GM23338 (cell line): ENCODE results near the gene CFTR. TPM values are rescaled to one million over a fixed set of nuclear protein-coding genes. Genes with fewer than 3 reads are reported as not detected.

Experiments used
- ATAC-seq: fragments of 200-7000 bp; cut with Tn5 transposase; 3 replicates; pipeline ENCODE4 v1.9.1; 2020
- DNase-seq: peaks from one replicate; pipeline ENCODE4 v3.0.0-alpha.2; 2015; ENCODE audit warnings: low spot score
- H2AFZ ChIP-seq: fragments of 200-600 bp; sonication (generic); 2 replicates; pipeline ENCODE4 v1.8.0; 2016; ENCODE audit warnings: antibody characterized with exemption, mild to moderate bottlenecking, moderate library complexity
- H3F3A ChIP-seq: fragments of 200-600 bp; sonication (generic); replicated peaks from 2 replicates; pipeline ENCODE4 v1.8.0; 2017; ENCODE audit warnings: antibody characterized with exemption, mixed run types, low read depth
- H3K27ac ChIP-seq: fragments of 200-600 bp; sonication (generic); 2 replicates; pipeline ENCODE4 v1.6.1; 2016; ENCODE audit warnings: low read depth
- H3K27me3 ChIP-seq: fragments of 200-600 bp; sonication (generic); 2 replicates; pipeline ENCODE4 v1.8.0; 2016; ENCODE audit warnings: mild to moderate bottlenecking, mixed run types, moderate library complexity; ENCODE audit not compliant: insufficient read depth
- H3K36me3 ChIP-seq: fragments of 200-600 bp; sonication (generic); 2 replicates; pipeline ENCODE4 v1.8.0; 2016; ENCODE audit warnings: mild to moderate bottlenecking; ENCODE audit not compliant: insufficient read depth
- H3K4me1 ChIP-seq: fragments of 200-600 bp; sonication (generic); 2 replicates; pipeline ENCODE4 v1.8.0; 2016; ENCODE audit warnings: mild to moderate bottlenecking, moderate library complexity; ENCODE audit not compliant: insufficient read depth
- H3K4me2 ChIP-seq: fragments of 200-600 bp; sonication (generic); 2 replicates; pipeline ENCODE4 v1.7.1; 2017; ENCODE audit warnings: mixed run types
- H3K4me3 ChIP-seq: fragments of 200-600 bp; sonication (generic); 2 replicates; pipeline ENCODE4 v1.6.1; 2016; ENCODE audit warnings: mixed run types
- H3K79me2 ChIP-seq: fragments of 200-600 bp; sonication (generic); replicated peaks from 2 replicates; pipeline ENCODE4 v1.8.0; 2017; ENCODE audit warnings: mild to moderate bottlenecking; ENCODE audit not compliant: insufficient read depth
- H3K9me2 ChIP-seq: fragments of 200-600 bp; sonication (generic); 2 replicates; pipeline ENCODE4 v1.8.0; 2017; ENCODE audit not compliant: insufficient read depth
- H4K20me1 ChIP-seq: fragments of 200-600 bp; sonication (generic); replicated peaks from 2 replicates; pipeline ENCODE4 v1.8.0; 2017; ENCODE audit warnings: mild to moderate bottlenecking; ENCODE audit not compliant: insufficient read depth
- H3K27ac Mint-ChIP-seq: 2 replicates; pipeline ENCODE4 v1.8.0; 2020; ENCODE audit warnings: inconsistent platforms, mild to moderate bottlenecking, moderate library complexity, mixed read lengths
- H3K27me3 Mint-ChIP-seq: 3 replicates; pipeline ENCODE4 v1.8.0; 2022; ENCODE audit warnings: low read depth, mild to moderate bottlenecking, moderate library complexity, mixed read lengths, inconsistent platforms; ENCODE audit not compliant: insufficient read depth, poor library complexity
- H3K36me3 Mint-ChIP-seq: 3 replicates; pipeline ENCODE4 v1.8.0; 2021; ENCODE audit warnings: low read depth, mild to moderate bottlenecking, inconsistent platforms, moderate library complexity, mixed read lengths
- H3K4me1 Mint-ChIP-seq: 3 replicates; pipeline ENCODE4 v1.8.0; 2020; ENCODE audit warnings: mild to moderate bottlenecking, inconsistent platforms, mixed read lengths
- H3K4me3 Mint-ChIP-seq: 3 replicates; pipeline ENCODE4 v1.8.0; 2021; ENCODE audit warnings: moderate library complexity, mild to moderate bottlenecking, inconsistent platforms, mixed read lengths
- H3K9me3 Mint-ChIP-seq: 3 replicates; pipeline ENCODE4 v1.8.0; 2020; ENCODE audit warnings: moderate library complexity, mild to moderate bottlenecking, inconsistent platforms, mixed read lengths
- ETS1 ChIP-seq: IDR thresholded peaks from 2 replicates; pipeline ENCODE4 v1.6.1; 2016; ENCODE audit warnings: antibody characterized with exemption
- EZH2 ChIP-seq: fragments of 200-600 bp; sonication (generic); IDR thresholded peaks from one replicate; pipeline ENCODE4 v1.8.0; 2017; ENCODE audit warnings: antibody characterized with exemption, mild to moderate bottlenecking, low read depth; ENCODE audit not compliant: unreplicated experiment
- EZH2phosphoT487 ChIP-seq: fragments of 200-600 bp; sonication (generic); IDR thresholded peaks from one replicate; pipeline ENCODE4 v1.8.1; 2018; ENCODE audit warnings: antibody characterized with exemption; ENCODE audit not compliant: unreplicated experiment
- NANOG ChIP-seq: IDR thresholded peaks from 2 replicates; pipeline ENCODE4 v1.6.1; 2016; ENCODE audit warnings: antibody characterized with exemption, borderline replicate concordance
- POLR2AphosphoS5 ChIP-seq: IDR thresholded peaks from 2 replicates; pipeline ENCODE4 v1.6.1; 2016; ENCODE audit warnings: antibody characterized with exemption, low read depth
- STAT1 ChIP-seq: IDR thresholded peaks from one replicate; pipeline ENCODE4 v1.6.1; 2016; ENCODE audit warnings: antibody characterized with exemption; ENCODE audit not compliant: unreplicated experiment
- ZNF114 ChIP-seq: fragments of 250-450 bp; sonication (Bioruptor Pico); IDR thresholded peaks from 2 replicates; pipeline ENCODE4 v1.5.0; 2020; ENCODE audit warnings: mild to moderate bottlenecking, moderate library complexity
- ZNF331 ChIP-seq: fragments of 250-450 bp; sonication (Bioruptor Pico); IDR thresholded peaks from 2 replicates; pipeline ENCODE4 v1.5.0; 2020; ENCODE audit warnings: low read depth, mild to moderate bottlenecking, moderate library complexity
- polyA plus RNA-seq: library from polyadenylated mRNA; unstranded; fragments of >200 nt; fragmentation: Nextera tagmentation; extraction: Ambion mirVana; gene quantifications from 2 replicates; pipeline ENCODE4 v1.2.1, GENCODE V29; 2016
- total RNA-seq: library from RNA; depleted of rRNA; stranded (reverse); fragments of >200 nt; shearing (Covaris generic); gene quantifications from 2 replicates; pipeline ENCODE4 v1.2.3, GENCODE V29; 2014
- TF ChIP-seq, protein P1 (sequence below): IDR thresholded peaks from one replicate; pipeline ENCODE4 v1.6.1; 2018; ENCODE audit warnings: antibody characterized with exemption; ENCODE audit not compliant: unreplicated experiment
- TF ChIP-seq, protein P2 (sequence below), 2 experiments: fragments of 200-600 bp in 1 of 2; sonication (generic) in 1 of 2; conservative IDR thresholded peaks; 2 replicates each; pipeline versions ENCODE4 v1.5.1 to v1.6.1; 2016 to 2017; ENCODE audit warnings: antibody characterized with exemption in 2 of 2, low read depth in 2 of 2, mild to moderate bottlenecking in 2 of 2, moderate library complexity in 1 of 2

The CFTR gene
- total and polyA plus RNA-seq, 2 experiments from 2014 or later: 0.45 to 1.2 TPM

DNA sequence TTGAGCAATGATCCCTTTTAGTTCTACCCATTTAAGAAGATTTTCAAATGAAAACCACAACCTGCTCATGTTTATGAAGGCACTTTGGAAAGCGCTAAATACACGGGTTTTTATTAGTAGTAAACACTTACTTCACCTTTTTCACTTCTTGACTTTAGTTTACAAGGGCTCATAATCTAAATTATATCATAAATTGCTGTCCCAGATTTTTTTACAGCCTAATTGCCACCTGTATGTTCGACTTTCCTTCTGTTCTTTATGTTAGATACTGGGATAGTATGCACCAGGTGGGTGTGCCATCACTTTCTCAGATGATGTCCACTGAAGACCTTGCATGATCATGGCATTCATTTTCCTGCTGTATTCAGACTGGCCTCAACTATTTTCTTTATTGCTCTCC, 22.5 kb downstream of the CFTR start:
- no peaks in the 10 kb centered on the region for H3K4me1 ChIP-seq
- TF ChIP-seq ZNF331 (CRISPR knock-in tag): no peak
- no peak for TF ChIP-seq NANOG
- no peak for TF ChIP-seq EZH2
- no peak for TF ChIP-seq EZH2phosphoT487
- TF ChIP-seq, protein P1, sequence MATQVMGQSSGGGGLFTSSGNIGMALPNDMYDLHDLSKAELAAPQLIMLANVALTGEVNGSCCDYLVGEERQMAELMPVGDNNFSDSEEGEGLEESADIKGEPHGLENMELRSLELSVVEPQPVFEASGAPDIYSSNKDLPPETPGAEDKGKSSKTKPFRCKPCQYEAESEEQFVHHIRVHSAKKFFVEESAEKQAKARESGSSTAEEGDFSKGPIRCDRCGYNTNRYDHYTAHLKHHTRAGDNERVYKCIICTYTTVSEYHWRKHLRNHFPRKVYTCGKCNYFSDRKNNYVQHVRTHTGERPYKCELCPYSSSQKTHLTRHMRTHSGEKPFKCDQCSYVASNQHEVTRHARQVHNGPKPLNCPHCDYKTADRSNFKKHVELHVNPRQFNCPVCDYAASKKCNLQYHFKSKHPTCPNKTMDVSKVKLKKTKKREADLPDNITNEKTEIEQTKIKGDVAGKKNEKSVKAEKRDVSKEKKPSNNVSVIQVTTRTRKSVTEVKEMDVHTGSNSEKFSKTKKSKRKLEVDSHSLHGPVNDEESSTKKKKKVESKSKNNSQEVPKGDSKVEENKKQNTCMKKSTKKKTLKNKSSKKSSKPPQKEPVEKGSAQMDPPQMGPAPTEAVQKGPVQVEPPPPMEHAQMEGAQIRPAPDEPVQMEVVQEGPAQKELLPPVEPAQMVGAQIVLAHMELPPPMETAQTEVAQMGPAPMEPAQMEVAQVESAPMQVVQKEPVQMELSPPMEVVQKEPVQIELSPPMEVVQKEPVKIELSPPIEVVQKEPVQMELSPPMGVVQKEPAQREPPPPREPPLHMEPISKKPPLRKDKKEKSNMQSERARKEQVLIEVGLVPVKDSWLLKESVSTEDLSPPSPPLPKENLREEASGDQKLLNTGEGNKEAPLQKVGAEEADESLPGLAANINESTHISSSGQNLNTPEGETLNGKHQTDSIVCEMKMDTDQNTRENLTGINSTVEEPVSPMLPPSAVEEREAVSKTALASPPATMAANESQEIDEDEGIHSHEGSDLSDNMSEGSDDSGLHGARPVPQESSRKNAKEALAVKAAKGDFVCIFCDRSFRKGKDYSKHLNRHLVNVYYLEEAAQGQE: no peak
- no peak for TF ChIP-seq STAT1
- TF ChIP-seq ZNF114: no peak
- TF ChIP-seq, protein P2, sequence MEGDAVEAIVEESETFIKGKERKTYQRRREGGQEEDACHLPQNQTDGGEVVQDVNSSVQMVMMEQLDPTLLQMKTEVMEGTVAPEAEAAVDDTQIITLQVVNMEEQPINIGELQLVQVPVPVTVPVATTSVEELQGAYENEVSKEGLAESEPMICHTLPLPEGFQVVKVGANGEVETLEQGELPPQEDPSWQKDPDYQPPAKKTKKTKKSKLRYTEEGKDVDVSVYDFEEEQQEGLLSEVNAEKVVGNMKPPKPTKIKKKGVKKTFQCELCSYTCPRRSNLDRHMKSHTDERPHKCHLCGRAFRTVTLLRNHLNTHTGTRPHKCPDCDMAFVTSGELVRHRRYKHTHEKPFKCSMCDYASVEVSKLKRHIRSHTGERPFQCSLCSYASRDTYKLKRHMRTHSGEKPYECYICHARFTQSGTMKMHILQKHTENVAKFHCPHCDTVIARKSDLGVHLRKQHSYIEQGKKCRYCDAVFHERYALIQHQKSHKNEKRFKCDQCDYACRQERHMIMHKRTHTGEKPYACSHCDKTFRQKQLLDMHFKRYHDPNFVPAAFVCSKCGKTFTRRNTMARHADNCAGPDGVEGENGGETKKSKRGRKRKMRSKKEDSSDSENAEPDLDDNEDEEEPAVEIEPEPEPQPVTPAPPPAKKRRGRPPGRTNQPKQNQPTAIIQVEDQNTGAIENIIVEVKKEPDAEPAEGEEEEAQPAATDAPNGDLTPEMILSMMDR (conservative IDR thresholded peaks at IDR 0.05; ENCODE audit: low read depth in 2 of 2): no peak
- TF ChIP-seq ETS1: no peak
- TF ChIP-seq POLR2AphosphoS5: no peak
- no peak overlapping the region for H2AFZ ChIP-seq
- no peaks in the 10 kb centered on the region for H3K79me2 ChIP-seq
- no peaks in the 10 kb centered on the region for H3K36me3 ChIP-seq
- Mint-ChIP-seq H3K4me3 (no peak overlapping the region), H3K9me3 (no peaks in the 10 kb centered on the region), H3K27ac (no peak overlapping the region), H3K27me3 (no peaks in the 10 kb centered on the region), H3K4me1 (peaks cover 5% of the 10 kb centered on the region; the same call in 2 of the 3 replicates), H3K36me3 (no peaks in the 10 kb centered on the region)
- ATAC-seq (no peak), DNase-seq (no peak)
- no peak overlapping the region for H3K4me2 ChIP-seq
- no peaks in the 10 kb centered on the region for H3K9me2 ChIP-seq
- H3K4me3 ChIP-seq: no peak overlapping the region
- H3K27ac ChIP-seq: no peak overlapping the region
- H3F3A ChIP-seq: no peaks in the 10 kb centered on the region
- H3K27me3 ChIP-seq: no peaks in the 10 kb centered on the region
- no peaks in the 10 kb centered on the region for H4K20me1 ChIP-seq

DNA sequence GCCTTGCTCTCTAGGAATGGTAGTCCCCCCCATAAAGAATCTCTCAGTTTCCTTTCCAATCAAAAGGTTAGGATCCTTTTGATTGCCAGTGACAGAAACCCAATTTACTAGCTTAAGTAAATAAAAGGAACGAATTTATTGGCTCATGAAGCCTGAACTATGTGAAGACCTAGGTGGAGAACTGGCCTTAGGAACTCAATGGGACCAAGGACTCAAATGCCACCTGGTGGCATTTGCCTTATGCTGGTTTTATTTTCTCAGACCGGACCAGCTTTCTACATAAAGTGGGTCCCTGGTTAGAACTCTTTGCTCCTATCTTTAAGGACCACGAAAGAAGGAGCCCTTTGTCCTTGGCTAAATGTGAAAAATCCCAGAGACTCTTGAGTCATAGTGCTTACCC, 25.4 kb downstream of the CFTR start:
- no peak overlapping the region for H3K4me3 Mint-ChIP-seq
- no peaks in the 10 kb centered on the region for H3K79me2 ChIP-seq
- H3F3A ChIP-seq: no peaks in the 10 kb centered on the region
- H3K9me2 ChIP-seq: no peaks in the 10 kb centered on the region
- H3K4me2 ChIP-seq: peak overlapping the region; percentile 15; the same call in 1 of the 2 replicates
- no peak overlapping the region for H3K27ac Mint-ChIP-seq
- H3K4me3 ChIP-seq: no peak overlapping the region
- TF ChIP-seq, protein P1: no peak
- TF ChIP-seq, protein P2 (conservative IDR thresholded peaks at IDR 0.05; ENCODE audit: low read depth in 2 of 2): peak; percentile 21 to 40; a peak in 3 of 4 replicates
- TF ChIP-seq NANOG: no peak
- H4K20me1 ChIP-seq: no peaks in the 10 kb centered on the region
- peaks cover 5% of the 10 kb centered on the region; the same call in 2 of the 3 replicates for H3K4me1 Mint-ChIP-seq
- no peak overlapping the region for H3K27ac ChIP-seq
- H3K27me3 ChIP-seq: no peaks in the 10 kb centered on the region
- ATAC-seq: no peak
- H2AFZ ChIP-seq: no peak overlapping the region
- no peaks in the 10 kb centered on the region for H3K4me1 ChIP-seq
- H3K9me3 Mint-ChIP-seq: no peaks in the 10 kb centered on the region
- no peaks in the 10 kb centered on the region for H3K36me3 Mint-ChIP-seq
- peak; percentile 36 for DNase-seq
- H3K36me3 ChIP-seq: no peaks in the 10 kb centered on the region
- H3K27me3 Mint-ChIP-seq: no peaks in the 10 kb centered on the region
